ENCODE measurements around the gene ZFP42. TPM values are rescaled to one million over a fixed set of nuclear protein-coding genes. Genes with fewer than 3 reads are reported as not detected.
"Not testable (repeated sequence)": the region's sequence is repeated elsewhere in the genome, so short reads cannot be mapped to it uniquely, and the experiment has no call there.

The ZFP42 gene
- not detected for polyA plus RNA-seq (2012; ENCODE audit: insufficient read depth, insufficient read length)

DNA sequence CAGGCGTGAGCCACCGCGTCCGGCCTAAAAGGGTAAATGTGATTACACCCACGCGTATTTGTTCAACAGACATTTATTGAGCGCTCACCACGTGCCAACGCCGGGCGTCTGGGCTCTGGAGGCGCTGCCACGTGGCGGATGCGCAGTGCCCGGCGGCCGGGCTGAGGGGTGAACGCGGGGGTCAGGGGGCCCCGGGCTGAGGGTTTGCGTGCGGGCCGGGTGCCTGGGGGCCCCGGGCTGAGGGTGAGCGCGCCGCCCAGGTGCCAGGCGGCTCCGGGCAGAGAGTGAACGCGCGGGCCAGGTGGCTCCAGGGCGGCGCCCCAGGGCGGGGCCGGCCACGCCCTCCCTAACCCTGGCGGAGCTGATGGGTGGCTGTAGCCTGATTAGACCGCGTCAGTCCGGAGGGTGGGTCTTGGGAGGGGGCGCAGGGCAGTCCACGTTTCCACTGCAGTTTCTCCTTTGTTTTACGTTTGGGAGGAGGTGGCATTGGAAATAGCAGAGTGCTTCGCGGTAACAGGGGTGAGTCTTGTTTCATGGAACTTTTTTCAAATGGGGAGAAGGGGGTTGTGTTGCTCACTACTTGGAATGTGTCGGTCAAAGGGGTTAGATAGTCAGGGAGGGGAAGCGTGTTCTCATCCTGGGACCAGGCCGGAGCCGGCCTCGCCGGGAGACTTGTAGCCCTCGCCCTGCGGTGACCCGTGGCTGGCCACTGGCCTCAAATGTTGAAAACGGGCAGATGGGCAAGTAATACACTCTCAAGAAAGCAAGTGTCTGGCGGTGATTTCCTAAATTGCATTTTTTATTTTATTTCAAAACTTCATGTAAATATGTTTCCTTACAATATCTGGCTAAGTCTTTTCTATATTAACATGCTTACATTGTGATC, at the start of gene ZFP42:
ZFP42 (plus strand) TSS at position 450 of the 886 bp plus-strand sequence. CDS start 7,037 bp downstream, outside the sequence.
- DNase-seq (ENCODE audit: low read depth, low spot score) = no peak
- no peak within 1 kb of the TSS for H3K4me3 ChIP-seq (ENCODE audit: low read length)

DNA sequence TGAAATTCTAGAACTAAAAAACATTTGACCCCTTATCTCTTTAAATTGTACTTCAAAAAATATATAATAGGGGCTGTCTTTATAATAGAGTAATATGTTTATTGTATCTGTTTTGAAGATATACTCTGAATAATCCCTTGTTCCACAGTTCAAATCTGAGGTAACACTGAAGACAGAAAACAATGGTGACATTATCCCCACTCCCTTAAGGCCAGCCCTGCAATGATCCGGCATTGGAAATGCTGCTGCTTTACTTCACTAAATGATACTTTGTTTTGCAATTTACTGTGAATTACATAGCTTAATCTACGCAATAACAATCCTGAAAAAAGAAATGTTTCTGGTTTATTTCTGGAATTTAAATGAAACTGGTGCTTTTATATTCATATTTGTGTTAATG, 34.4 kb upstream of the ZFP42 start:
- DNase-seq (ENCODE audit: low read depth, low spot score) = no peak
- no peak overlapping the region for H3K4me3 ChIP-seq (ENCODE audit: low read length)

DNA sequence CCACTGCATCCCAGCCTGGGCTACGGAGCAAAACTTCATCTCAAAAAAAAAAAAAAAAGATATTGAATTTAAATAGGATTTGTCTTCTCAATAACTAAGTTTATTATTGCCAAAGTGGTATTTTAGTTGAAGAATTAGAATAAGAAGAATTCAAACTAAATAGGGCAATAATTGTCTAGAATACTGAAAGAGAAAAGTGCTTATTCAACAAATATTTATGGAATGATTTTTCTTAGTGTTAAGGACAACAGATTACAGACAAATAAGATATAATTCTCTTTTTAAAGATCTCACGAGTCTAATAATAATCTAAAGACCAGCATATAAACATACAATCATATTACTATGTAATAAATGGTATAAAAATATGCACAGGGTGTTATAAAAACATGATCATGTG, 33.6 kb upstream of the ZFP42 start:
- H3K4me3 ChIP-seq (ENCODE audit: low read length) = no peak overlapping the region
- no peak for DNase-seq (ENCODE audit: low read depth, low spot score)

DNA sequence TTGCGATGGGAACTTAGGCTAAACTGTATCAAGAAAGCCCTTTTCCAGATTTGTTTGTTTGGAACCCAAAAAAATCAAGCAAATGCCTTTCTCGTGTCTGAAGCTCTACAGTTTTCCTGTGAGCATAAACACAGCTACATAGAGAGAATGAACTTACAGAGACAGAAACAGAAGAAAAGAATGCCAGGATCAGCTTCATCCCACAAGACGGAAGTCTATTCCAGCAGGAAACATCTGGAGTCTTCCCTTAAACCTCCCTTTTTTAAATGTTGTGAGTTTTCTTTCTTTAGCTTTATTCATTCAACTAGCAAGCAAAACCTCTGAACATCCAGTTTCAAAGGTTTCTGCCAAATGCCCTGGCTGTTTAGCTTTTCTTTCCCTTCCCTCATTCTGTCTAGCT, 32.6 kb upstream of the ZFP42 start:
- no peak for DNase-seq (ENCODE audit: low read depth, low spot score)
- no peak overlapping the region for H3K4me3 ChIP-seq (ENCODE audit: low read length)

DNA sequence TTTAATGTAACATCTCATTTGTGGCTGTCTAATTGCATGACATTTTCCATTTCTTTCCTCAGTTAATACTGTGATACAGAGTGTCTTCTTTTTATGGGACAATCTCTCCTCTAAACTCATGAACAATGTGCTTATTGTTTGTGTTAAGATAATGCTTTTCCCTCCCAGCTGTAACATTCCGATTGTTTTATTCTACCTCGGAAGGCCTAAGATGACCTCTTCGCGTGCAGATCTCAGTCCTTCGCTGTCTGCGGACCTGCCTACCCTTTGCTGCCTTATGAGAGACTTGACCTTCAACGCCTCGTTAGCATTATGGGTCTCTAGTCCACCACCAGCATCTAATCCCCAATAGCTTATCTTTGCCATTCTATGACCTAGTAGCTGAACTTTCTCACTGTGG, 29.8 kb upstream of the ZFP42 start:
- H3K4me3 ChIP-seq (ENCODE audit: low read length) = no peak overlapping the region
- no peak for DNase-seq (ENCODE audit: low read depth, low spot score)

DNA sequence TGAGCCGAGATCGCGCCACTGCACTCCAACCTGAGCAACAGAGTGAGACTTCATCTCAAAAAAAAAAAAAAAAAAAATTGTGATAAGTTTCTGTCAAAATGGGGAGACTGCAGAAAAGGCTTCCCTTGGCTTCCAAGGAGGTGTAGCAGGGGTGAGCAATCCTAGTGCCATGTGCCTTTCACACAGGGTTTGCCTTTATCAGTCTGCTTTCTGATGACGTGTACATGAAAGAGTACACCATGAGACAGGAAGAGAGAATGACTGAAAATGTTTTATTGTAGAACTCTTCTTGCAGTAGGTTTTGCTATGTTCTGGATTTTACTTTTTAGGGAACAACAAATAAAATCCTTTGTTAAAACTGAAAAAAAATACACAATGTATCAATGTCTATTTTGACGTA, 23.4 kb upstream of the ZFP42 start:
- DNase-seq (ENCODE audit: low read depth, low spot score) = no peak
- H3K4me3 ChIP-seq (ENCODE audit: low read length) = no peak overlapping the region

DNA sequence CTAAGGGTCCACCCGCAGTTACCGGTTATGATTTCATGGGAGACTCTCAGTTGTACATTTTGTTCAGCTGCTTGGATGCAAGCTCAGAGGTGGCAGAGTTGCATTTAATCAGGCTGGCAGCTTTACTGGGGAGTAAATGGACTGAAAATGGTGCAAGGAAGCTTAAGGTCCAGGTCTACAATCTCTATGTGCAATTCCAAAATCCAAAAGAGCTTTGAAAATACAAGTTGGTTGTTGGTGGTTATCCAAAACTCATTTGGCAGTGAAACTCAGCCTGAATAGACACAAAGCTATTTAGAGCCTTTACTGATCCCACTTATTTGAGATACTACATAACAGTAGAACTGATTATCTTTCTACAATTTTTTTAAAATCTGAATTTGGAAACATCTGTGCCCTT, 11.8 kb upstream of the ZFP42 start:
- H3K4me3 ChIP-seq (ENCODE audit: low read length) = no peak overlapping the region
- DNase-seq (ENCODE audit: low read depth, low spot score) = no peak

DNA sequence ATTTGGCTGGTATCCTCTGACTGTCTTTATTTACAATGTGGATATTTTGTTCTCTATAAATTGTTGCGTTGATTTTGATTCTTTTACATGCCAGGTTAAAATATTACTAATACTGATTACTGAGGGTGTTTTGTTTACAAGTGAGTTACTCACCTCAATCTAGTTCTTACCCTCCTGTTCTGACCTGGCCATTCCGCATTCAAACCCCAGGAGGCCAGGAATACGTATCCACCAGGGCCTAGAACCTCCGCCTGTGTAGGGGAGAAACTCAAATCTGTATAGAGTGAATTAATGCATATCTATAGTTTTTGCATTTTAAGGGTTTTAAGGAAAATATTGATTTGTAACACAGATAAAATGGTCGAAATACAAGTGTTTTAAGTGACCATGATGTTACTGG, 2.6 kb upstream of the ZFP42 start:
- no peak for DNase-seq (ENCODE audit: low read depth, low spot score)
- no peak overlapping the region for H3K4me3 ChIP-seq (ENCODE audit: low read length)

DNA sequence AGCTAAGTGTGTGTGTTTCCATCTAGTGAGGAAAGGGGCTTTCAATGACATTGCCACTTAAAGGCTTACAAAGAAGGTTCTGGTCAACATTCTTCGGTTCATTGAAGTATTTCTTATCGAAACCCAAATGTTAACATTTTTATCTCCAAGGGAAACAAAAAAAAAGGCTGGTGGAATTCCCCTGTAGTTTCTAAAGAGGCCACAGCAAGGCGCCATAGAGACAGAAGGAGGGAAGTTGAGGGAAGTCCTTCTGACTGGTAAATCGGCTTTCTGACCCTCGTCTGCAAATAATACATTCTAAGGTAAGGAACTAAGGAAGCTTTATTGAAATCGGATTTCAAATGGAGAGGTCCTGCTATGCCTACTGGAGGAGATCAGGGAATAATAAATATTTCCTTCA, 1.7 kb upstream of the ZFP42 start:
- no peak for DNase-seq (ENCODE audit: low read depth, low spot score)
- H3K4me3 ChIP-seq (ENCODE audit: low read length) = no peak overlapping the region

DNA sequence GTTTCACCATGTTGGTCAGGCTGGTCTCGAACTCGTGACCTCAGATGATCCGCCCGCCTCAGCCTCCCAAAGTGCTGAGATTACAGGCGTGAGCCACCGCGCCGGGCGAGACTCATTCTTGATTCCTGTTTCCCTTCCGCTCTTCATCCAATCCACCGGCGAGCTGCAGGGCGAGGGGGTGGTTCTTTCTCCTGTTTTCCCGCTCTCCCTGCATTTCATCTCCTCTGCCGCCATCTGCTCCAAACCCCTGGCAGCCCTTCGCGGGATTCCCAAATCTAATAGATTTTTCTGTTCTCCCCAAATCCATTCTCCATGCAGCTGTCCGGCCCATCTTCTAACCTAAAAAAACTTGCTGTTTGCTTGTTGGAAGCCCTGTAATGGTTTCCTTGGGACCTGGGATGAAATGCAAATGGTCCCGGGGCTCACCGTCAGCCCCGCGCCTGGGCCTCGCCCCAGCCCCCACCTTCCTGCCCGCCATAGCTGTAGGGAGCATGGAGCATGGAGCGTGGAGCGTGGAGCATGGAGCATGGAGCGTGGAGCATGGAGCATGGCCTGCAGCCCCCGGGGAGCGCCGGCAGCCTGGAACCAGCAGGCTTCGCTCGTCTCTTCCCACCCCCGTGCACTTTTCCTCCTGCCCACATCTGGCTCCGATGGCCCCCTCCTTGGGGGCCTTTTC, 1.1 kb downstream of the ZFP42 start:
- DNase-seq (ENCODE audit: low read depth, low spot score) = no peak
- H3K4me3 ChIP-seq (ENCODE audit: low read length) = no peak overlapping the region

DNA sequence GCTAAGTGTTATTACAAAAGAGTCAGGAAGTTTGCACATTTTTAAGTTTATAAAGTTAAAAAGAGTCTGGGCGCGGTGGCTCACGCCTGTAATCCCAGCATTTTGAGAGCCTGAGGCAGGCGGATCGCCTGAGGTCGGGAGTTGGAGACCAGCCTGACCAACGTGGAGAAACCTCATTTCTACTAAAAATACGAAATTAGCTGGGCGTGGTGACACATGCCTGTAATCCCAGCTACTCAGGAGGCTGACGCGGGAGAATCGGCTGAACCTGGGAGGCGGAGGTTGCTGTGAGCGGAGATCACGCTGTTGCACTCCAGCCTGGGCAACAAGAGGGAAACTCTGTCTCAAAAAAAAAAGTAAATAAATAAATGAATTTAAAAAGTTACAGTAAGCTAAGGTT, 2.4 kb downstream of the ZFP42 start:
- not testable (repeated sequence) for DNase-seq (ENCODE audit: low read depth, low spot score); H3K4me3 ChIP-seq (ENCODE audit: low read length)

DNA sequence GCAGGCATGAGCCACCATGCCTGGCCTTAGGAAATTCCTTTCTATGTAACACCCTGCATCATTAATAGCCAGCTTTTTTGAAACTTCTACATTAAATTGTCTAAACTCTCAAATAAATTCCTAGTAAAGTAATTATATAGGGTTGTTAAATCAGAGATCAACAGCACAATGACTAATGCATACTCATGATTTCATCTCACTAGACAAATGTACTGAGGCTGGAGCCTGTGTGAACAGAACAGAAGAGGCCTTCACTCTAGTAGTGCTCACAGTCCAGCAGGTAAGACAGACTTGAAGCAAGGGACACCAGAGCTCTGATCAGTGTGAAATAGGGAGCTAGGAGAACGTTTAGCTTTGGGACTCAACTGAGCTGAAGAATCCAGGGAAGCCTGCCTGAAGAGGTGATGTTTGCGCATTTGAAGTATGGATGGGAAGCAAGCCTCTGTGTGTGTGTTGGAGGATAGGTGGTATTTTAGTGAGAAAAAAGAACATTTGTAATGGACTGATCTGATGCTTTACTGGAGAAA, 3.9 kb downstream of the ZFP42 start:
- no peak overlapping the region for H3K4me3 ChIP-seq (ENCODE audit: low read length)
- DNase-seq (ENCODE audit: low read depth, low spot score) = no peak

DNA sequence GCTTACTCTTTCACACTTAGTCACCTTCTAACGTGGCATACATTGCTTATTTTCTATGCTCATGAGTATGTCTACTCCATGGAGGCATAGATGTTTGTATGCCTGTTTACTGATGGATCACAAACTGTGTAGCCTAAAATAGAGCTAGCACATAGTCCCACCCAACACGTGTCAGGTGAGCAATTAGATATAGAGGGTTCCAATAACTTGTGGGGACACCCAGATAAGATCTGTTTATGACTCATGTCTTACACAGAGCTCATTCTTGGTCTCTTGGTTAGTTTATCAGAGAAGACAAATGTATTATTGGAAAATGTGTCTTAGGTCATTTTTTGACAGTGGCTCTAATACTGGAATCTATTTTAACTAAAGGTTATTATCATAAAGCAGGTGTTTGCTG, 6.8 kb downstream of the ZFP42 start:
- no peak overlapping the region for H3K4me3 ChIP-seq (ENCODE audit: low read length)
- no peak for DNase-seq (ENCODE audit: low read depth, low spot score)

DNA sequence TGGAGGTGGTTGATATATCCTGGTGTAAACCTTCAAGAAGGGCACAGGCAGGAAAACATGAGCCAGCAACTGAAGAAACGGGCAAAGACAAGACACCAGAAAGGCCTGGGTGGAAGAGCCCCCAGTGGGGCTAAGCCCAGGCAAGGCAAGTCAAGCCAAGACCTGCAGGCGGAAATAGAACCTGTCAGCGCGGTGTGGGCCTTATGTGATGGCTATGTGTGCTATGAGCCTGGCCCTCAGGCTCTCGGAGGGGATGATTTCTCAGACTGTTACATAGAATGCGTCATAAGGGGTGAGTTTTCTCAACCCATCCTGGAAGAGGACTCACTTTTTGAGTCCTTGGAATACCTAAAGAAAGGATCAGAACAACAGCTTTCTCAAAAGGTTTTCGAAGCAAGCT, 7.2 kb downstream of the ZFP42 start:
- DNase-seq (ENCODE audit: low read depth, low spot score) = no peak
- no peak overlapping the region for H3K4me3 ChIP-seq (ENCODE audit: low read length)

DNA sequence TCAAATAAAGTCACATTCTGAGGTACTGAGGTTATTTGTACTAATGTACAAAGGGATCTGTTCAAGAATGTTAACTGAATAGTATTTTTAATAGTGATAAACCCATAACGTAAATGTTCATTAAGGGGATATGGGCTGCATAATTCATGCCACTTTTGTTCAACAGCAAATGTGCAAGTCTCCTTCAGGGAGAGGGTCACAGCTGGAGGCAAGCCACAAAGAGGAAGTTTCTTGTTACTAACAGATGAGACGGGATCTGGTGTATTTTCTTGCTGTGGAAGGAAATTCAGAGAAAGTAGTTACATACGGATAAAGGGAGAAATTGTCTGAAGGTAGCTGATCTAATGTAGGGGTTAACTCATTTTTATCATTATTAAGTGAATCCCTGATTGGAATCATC, 10.0 kb downstream of the ZFP42 start:
- DNase-seq (ENCODE audit: low read depth, low spot score) = no peak
- H3K4me3 ChIP-seq (ENCODE audit: low read length) = no peak overlapping the region

DNA sequence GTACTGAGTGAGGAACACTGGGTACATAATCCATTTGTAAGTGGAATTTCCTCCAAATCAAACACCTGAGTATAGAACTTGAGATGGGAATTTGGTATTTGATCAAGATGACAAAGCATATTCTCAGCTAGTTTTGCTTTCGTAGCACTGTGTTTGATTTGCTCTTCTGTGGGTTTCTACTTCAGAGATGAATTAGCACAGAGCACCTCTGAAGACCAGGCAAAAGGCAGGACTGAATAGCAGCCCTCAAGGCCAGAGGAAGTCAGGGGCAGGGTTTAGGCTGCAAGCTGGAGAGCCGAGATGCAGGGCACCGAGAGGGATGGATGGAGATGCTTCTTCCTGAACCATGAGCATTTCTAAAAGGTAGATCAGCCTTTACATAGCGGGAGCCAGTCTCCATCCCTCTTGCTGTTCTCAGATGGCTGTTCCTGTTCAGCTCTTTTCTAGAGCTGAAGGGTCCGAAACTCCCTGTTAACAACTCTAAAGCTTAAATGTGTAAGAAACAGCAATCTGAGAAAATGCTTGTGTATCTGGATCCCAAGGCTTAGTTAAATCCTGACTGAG, 10.8 kb downstream of the ZFP42 start:
- DNase-seq (ENCODE audit: low read depth, low spot score) = no peak
- no peak overlapping the region for H3K4me3 ChIP-seq (ENCODE audit: low read length)

DNA sequence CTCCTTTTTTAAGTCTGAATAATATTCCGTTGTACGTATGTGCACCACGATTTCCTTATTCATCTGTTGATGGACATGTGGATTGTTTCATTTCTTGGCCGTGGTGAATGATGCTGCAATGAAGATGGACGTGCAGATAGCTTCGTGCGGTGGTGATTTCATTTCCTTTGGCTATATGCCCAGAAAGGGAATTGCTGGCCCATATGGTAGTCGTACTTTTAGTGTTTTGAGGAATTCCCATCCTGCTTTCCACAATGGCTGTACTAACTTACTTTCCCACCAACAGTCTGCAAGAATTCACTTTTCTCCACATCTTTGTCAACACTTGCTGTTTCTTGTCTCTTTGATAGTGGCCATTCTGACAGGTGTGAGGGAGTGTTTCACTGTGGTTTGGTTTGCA, 12.8 kb downstream of the ZFP42 start:
- H3K4me3 ChIP-seq (ENCODE audit: low read length) = no peak overlapping the region
- DNase-seq (ENCODE audit: low read depth, low spot score) = no peak

DNA sequence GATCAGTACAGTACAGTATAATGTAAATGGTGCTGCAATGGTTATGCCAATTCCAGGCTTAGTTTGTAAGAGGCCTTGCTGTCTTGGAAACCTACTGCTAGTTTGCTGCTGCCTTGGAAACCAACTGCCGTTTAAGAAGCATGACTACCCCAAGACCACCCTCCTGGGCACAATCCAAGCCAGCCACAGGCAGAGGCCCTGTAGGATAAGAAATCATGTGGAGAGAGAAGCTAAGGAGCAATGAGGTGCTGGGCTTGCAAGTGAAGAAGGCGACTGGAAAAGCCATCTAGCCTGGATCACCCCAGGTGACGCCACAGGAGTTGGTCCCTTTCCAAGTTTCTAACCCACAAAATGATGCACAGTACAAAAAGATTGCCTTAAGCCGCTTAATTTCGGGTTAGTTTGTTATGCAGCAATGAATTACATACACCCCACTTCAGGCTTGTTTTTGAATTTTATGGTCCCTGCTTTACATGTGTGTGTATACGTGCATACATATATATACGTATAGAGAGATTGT, 16.9 kb downstream of the ZFP42 start:
- H3K4me3 ChIP-seq (ENCODE audit: low read length) = no peak overlapping the region
- DNase-seq (ENCODE audit: low read depth, low spot score) = no peak

DNA sequence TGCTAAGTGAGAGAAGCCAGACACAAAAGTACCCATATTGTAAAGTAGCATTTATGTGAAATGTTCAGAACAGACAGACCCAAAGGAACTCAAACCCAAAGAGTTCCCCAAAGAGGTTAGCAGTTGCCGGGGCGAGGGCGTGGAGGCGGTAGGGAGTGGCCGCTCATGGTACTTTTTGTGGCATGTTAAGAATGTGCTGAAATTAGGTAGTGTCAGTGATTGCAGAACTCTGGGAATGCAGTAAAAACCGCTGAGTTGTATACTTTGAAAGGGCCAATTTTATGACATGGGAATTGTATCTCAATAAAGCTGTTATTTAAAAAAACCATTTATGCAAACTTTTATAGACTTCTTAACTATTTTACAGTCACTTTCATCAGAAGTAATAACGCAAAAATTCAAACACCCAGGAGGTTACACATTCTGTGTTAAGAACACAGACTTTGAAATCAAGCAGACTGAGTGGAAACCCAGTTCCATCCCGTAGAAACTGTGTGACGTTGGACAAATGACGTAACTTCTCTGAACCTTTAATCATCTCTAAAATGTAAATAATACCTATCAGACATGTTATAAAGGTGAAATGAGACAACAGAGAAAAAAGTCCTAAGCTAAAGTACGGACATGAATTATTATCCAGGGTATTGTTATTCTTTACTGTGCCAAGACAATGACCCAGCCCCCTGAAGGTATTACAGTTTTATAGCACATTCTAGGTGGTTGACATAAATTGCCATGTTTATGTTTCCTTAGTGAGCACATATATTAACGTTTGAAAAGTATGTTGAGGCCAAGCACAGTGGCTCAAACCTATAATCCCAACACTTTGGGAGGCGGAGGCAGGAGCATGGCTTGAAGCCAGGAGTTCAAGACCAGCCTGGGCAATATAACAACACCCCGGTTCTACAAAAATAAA, 19.7 kb downstream of the ZFP42 start:
- DNase-seq (ENCODE audit: low read depth, low spot score) = no peak
- H3K4me3 ChIP-seq (ENCODE audit: low read length) = no peak overlapping the region

Data from Jurkat, Clone E6-1 (cell line).